K562 (cell line): Measurements from ENCODE around the gene SELENOF. TPM values are rescaled to one million over a fixed set of nuclear protein-coding genes. Genes with fewer than 3 reads are reported as not detected.

ENCODE experiments used
- ATAC-seq: fragments of 200-7000 bp; cut with Tn5 transposase; 3 replicates; pipeline ENCODE4 v1.9.1; 2020; ENCODE audit warnings: moderate library complexity
- BruUV-seq: library from RNA; stranded (reverse); fragments of 400-500 nt; replicated peaks from 2 replicates; lab custom pipeline; 2021; lab: Mats Ljungman, UMichigan
- CTCF ChIA-PET: fragments of 300-600 bp; formaldehyde crosslinking; extraction: SDS; loops from one replicate; lab custom pipeline; 2021; ENCODE audit warnings: low intra/inter-chr PET ratio; lab: Yijun Ruan, JAX
- POLR2A ChIA-PET: fragments of 300-600, 350-650 bp; sonication (Branson Sonifier 250); formaldehyde crosslinking; extraction: SDS; loops from one replicate; lab custom pipeline; 2021; ENCODE audit warnings: antibody characterized with exemption, inconsistent platforms; lab: Yijun Ruan, JAX
- DNase-seq, 4 experiments: peaks; one replicate each; pipeline versions ENCODE4 v3.0.0 to v3.0.0-alpha.2; 2011 to 2018; ENCODE audit warnings: low spot score in 3 of 4, mixed read lengths in 3 of 4; ENCODE audit errors: extremely low read depth in 1 of 4
- FAIRE-seq: peaks from 2 replicates; lab custom pipeline; 2011; peaks lifted over from hg19 to GRCh38; lab: Jason Lieb, UNC
- H2AFZ ChIP-seq: 2 replicates; pipeline ENCODE4 v1.6.0; 2011; ENCODE audit warnings: low read depth, low read length, control low read depth, inconsistent platforms
- H3K27ac ChIP-seq: fragments of 200-600 bp; 3 replicates; pipeline ENCODE4 v1.8.0; 2011; ENCODE audit warnings: low read depth, mild to moderate bottlenecking, control low read depth, inconsistent platforms, low read length, moderate library complexity, mixed read lengths; ENCODE audit errors: extremely low read depth
- H3K27me3 ChIP-seq, 2 experiments: fragments of 300-600 bp in 1 of 2; 2 replicates in 1 of 2; 3 replicates in 1 of 2; pipeline versions ENCODE4 v1.6.0 to v1.8.0; 2011; ENCODE audit warnings: inconsistent platforms in 2 of 2, low read length in 2 of 2, mild to moderate bottlenecking in 1 of 2, mixed read lengths in 1 of 2, moderate library complexity in 1 of 2; ENCODE audit not compliant: control insufficient read depth in 2 of 2, insufficient read depth in 2 of 2
- H3K36me3 ChIP-seq: fragments of 300-600 bp; 3 replicates; pipeline ENCODE4 v1.8.0; 2011; ENCODE audit warnings: mild to moderate bottlenecking, low read length, inconsistent platforms; ENCODE audit not compliant: control insufficient read depth, insufficient read depth
- H3K4me1 ChIP-seq, 2 experiments: fragments of 200-600 bp in 1 of 2; replicated peaks in 1 of 2; 2 replicates in 1 of 2; 3 replicates in 1 of 2; pipeline versions ENCODE4 v1.5.1 to v1.8.0; 2011; ENCODE audit warnings: inconsistent platforms in 2 of 2, low read length in 2 of 2, mild to moderate bottlenecking in 1 of 2, mixed read lengths in 1 of 2, moderate library complexity in 1 of 2; ENCODE audit not compliant: control insufficient read depth in 2 of 2, insufficient read depth in 2 of 2
- H3K4me2 ChIP-seq: 2 replicates; pipeline ENCODE4 v1.6.1; 2011; ENCODE audit warnings: low read length, control low read depth, inconsistent platforms, mixed read lengths; ENCODE audit not compliant: insufficient read depth
- H3K4me3 ChIP-seq: fragments of 200-600 bp; sonication (generic), shearing (Covaris generic); 2 replicates; pipeline ENCODE4 v1.5.1; 2016; ENCODE audit warnings: control low read depth, inconsistent platforms
- H3K79me2 ChIP-seq: fragments of 200-600 bp; 3 replicates; pipeline ENCODE4 v1.8.0; 2011; ENCODE audit warnings: low read length, inconsistent platforms; ENCODE audit not compliant: control insufficient read depth, insufficient read depth
- H3K9ac ChIP-seq, 2 experiments: 2 replicates each; pipeline versions ENCODE4 v1.6.0 to v1.6.1; 2011; ENCODE audit warnings: low read depth in 2 of 2, low read length in 2 of 2, control low read depth in 1 of 2, inconsistent platforms in 1 of 2, mild to moderate bottlenecking in 1 of 2, mixed read lengths in 1 of 2; ENCODE audit not compliant: insufficient read depth in 1 of 2
- H3K9me1 ChIP-seq: one replicate; pipeline ENCODE4 v1.6.0; 2011; ENCODE audit warnings: inconsistent platforms, mild to moderate bottlenecking, low read length, moderate library complexity; ENCODE audit not compliant: control insufficient read depth, insufficient read depth
- H3K9me3 ChIP-seq: replicated peaks from 2 replicates; pipeline ENCODE4 v1.5.1; 2011; ENCODE audit warnings: low read depth, low read length, inconsistent platforms; ENCODE audit not compliant: control insufficient read depth, insufficient read depth
- H4K20me1 ChIP-seq: replicated peaks from 2 replicates; pipeline ENCODE4 v1.6.1; 2011; ENCODE audit warnings: low read length, inconsistent platforms, mixed read lengths; ENCODE audit not compliant: control insufficient read depth, insufficient read depth
- BRCA1 ChIP-seq, 2 experiments: fragments of 450-650 bp in 1 of 2; sonication (generic) in 1 of 2; formaldehyde crosslinking in 1 of 2; IDR thresholded peaks; 2 replicates each; pipeline versions ENCODE4 v1.5.0 to v1.6.1; 2017 to 2020; ENCODE audit warnings: mild to moderate bottlenecking in 1 of 2, missing genetic modification reagents in 1 of 2
- KDM5B ChIP-seq: fragments of 200-600 bp; sonication (generic); IDR thresholded peaks from 2 replicates; pipeline ENCODE4 v1.6.1; 2012; ENCODE audit warnings: low read depth, mild to moderate bottlenecking, moderate library complexity, low read length, control low read depth, inconsistent platforms; ENCODE audit not compliant: insufficient replicate concordance
- PRMT5 ChIP-seq: sonication (generic); formaldehyde crosslinking; IDR thresholded peaks from 2 replicates; pipeline ENCODE4 v1.5.0; 2020; ENCODE audit warnings: missing genetic modification reagents
- TFAM ChIP-seq: fragments of 250-450 bp; sonication (Bioruptor Pico); conservative IDR thresholded peaks from 2 replicates; pipeline ENCODE4 v1.5.0; 2021; ENCODE audit warnings: mild to moderate bottlenecking, moderate library complexity
- WGBS: fragments of 100-300 bp; shearing (Covaris generic); methylation state at CpG from one replicate; pipeline ENCODE4 v1.1.6; 2016; ENCODE audit warnings: low coverage, mixed read lengths; ENCODE audit not compliant: insufficient coverage; ENCODE audit errors: missing lambda C conversion rate; 5-methylcytosine and 5-hydroxymethylcytosine counted together
- in situ Hi-C: fragments of 300-500 bp; cut with MboI; formaldehyde crosslinking; loops from 4 replicates; pipeline ENCODE4 v1.15.0; 2018; ENCODE audit warnings: inconsistent platforms, mixed read lengths
- intact Hi-C: fragments of 100-400 bp; cut with micrococcal nuclease; formaldehyde crosslinking; loops from 2 replicates; pipeline ENCODE4 v1.14.2; 2022
- polyA plus RNA-seq, 8 experiments: library from polyadenylated mRNA; depleted of rRNA in 4 of 8; stranded (reverse) in 5 of 8; unstranded in 3 of 8; fragments of >200 nt; fragmentation: Nextera tagmentation in 2 of 8; fragmentation: Illumina TruSeq in 1 of 8; extraction: Ambion mirVana in 2 of 8; extraction: Trizol in 1 of 8; gene quantifications; 2 replicates each; pipeline versions ENCODE4 v1.2.1 to v1.2.3, GENCODE V29; 2011 to 2014; ENCODE audit warnings: inconsistent platforms in 1 of 8, missing spikeins in 1 of 8
- total RNA-seq, 7 experiments: library from RNA; depleted of rRNA in 6 of 7; stranded (reverse); fragments of >200 nt in 6 of 7; fragmentation: Illumina TruSeq in 2 of 7; extraction: Trizol in 2 of 7; gene quantifications; 2 replicates each; pipeline versions ENCODE4 v1.2.1 to v1.2.3, GENCODE V29; 2011 to 2021; ENCODE audit warnings: low replicate concordance in 1 of 7
- TF ChIP-seq, protein P1 (sequence below): fragments of 450-650 bp; IDR thresholded peaks from 2 replicates; pipeline ENCODE4 v1.6.1; 2016; ENCODE audit warnings: mild to moderate bottlenecking

SELENOF gene
- total and polyA plus RNA-seq, 9 of the 15 experiments (the other 6 are each of a cell fraction or from before 2014, with no cell fraction given) = 115 to 394 (median 215) TPM

DNA sequence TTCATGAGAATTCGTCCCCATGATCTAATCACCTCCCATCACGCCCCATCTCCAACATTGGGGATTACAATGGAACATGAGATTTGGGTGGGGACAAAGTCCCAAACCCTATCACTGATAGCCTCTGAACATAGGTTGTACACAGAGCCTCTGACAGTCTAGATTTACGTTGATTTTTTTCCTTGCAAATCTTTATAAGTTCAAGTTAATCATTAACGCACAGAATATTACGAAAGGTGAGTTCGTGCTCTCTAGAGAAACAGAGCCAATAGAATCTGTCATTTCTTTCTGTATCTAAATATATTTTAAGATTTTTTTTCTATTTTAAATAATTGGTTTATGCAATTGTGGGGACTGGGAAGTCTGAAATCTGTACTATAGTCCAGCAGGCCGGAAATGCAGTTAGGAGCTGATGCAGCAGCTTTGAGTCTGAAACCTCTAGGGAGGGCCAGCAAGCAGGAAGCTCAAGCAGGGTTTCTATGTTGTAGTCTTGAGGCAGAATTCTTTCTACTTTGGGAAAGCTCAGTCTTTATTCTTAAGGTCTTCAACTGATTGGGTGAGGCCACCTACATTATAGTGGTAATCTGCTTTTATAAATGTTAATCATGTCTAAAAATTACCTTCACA, 61.0 kb downstream of the SELENOF start:
- BruUV-seq = no TSS peak
- TF ChIP-seq PRMT5 (no peak), KDM5B (no peak), TFAM (CRISPR knock-in tag) (no peak), BRCA1 (IDR thresholded peaks at IDR 0.05) (no peak), BRCA1 (CRISPR knock-in tag; IDR thresholded peaks at IDR 0.05) (no peak)
- TF ChIP-seq, protein P1, sequence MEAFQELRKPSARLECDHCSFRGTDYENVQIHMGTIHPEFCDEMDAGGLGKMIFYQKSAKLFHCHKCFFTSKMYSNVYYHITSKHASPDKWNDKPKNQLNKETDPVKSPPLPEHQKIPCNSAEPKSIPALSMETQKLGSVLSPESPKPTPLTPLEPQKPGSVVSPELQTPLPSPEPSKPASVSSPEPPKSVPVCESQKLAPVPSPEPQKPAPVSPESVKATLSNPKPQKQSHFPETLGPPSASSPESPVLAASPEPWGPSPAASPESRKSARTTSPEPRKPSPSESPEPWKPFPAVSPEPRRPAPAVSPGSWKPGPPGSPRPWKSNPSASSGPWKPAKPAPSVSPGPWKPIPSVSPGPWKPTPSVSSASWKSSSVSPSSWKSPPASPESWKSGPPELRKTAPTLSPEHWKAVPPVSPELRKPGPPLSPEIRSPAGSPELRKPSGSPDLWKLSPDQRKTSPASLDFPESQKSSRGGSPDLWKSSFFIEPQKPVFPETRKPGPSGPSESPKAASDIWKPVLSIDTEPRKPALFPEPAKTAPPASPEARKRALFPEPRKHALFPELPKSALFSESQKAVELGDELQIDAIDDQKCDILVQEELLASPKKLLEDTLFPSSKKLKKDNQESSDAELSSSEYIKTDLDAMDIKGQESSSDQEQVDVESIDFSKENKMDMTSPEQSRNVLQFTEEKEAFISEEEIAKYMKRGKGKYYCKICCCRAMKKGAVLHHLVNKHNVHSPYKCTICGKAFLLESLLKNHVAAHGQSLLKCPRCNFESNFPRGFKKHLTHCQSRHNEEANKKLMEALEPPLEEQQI = 0 out of 2 replicates have a peak, but pooled peaks have one; percentile 7
- H3K4me1 ChIP-seq = no peaks in the 10 kb centered on the region
- ChIA-PET POLR2A (interaction anchor here (1.0 kb wide), 1 partner anchor 8 kb away, joined by 4 read pairs; no protein-coding TSS in a partner anchor), CTCF (no interaction called here)
- no peak overlapping the region for H2AFZ ChIP-seq
- FAIRE-seq (no peak), ATAC-seq (no peak), DNase-seq (no peak)
- H3K4me3 ChIP-seq = no peak overlapping the region
- H3K27ac ChIP-seq = no peak overlapping the region
- intact Hi-C loops (no loop called here), in situ Hi-C loops (no loop called here)
- no peaks in the 10 kb centered on the region for H4K20me1 ChIP-seq
- no peaks in the 10 kb centered on the region for H3K36me3 ChIP-seq
- no peaks in the 10 kb centered on the region for H3K9me3 ChIP-seq
- H3K9me1 ChIP-seq = no peaks in the 10 kb centered on the region
- no peak overlapping the region for H3K9ac ChIP-seq
- no peaks in the 10 kb centered on the region for H3K79me2 ChIP-seq
- H3K27me3 ChIP-seq = no peaks in the 10 kb centered on the region
- 59% methylated on average over 7 of the region's 7 CpGs for WGBS
- no peak overlapping the region for H3K4me2 ChIP-seq
